Dedifferentiated amniotic fluid mesenchymal stem cell (primary cell): ENCODE data around the gene ANKRD13C.
"Not testable (repeated sequence)": the region's sequence is repeated elsewhere in the genome, so short reads cannot be mapped to it uniquely, and the experiment has no call there.

Experiments
- DNase-seq: peaks from one replicate; pipeline ENCODE4 v3.0.0-alpha.2; 2016; ENCODE audit errors: extremely low spot score

The ANKRD13C gene

DNA sequence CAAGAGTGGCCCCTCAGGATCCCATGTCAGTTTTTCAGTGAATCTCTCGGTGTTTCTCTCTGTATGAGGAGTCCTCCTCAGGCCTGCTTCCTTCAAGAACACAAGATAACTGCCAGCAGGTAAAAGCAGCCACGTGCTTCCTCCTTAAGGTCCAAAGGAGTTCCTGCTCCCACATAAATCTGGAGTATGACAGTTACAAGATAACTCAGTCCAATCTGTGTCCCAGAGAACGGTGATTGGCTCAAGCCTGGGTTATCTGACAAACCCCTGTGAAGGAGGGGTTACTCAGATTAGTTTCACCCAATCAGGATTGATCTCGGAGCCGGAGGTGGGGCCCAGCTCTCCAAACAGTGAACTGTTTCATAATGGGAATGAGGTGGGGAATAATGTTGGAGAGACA, 5.8 kb upstream of the ANKRD13C start:
- DNase-seq, result no peak

DNA sequence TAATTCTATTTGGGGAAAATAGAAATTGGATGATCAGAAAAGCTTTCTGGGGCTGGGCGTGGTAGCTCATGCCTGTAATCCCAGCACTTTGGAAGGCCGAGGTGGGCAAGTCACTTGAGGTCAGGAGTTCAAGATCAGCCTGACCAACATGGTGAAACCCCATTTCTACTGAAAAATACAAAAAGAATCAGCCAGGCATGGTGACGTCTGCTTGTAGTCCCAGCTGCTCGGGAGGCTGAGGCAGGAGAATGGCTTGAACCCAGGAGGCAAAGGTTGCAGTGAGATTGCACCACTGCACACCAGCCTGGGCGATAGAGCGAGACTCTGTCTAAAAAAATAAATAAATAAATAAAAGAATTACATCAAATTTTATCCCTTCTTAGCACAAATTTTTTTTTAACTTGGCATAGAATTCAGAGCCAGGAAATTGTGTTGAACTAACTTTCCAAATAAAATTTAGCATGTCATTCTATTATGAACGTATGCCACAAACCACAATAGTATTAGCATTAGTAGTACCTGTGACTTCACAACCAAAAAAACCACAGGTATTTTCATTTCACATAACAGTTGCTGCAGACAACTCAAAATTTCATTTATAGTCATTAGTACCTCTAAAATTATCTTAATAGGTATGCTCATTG, 4.5 kb upstream of the ANKRD13C start:
- DNase-seq, result no peak

DNA sequence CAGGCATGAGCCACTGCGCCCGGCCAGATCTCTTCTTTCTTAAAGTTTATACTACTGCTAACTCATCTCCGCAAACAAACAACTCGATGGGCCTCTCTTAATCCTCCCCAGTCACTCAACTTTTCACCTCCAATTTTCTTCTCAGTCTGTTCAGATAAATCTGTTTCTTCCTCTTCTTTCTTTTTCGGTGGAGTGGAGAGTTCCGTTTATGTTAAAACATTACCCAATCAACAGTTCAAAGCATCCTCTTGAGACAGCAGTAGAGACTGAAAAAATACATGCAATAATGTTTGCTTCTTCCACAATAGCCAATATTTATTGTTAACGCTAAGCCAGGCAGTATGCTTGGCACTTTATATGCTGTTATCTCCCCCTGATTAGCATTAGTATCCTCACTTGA, 1.4 kb upstream of the ANKRD13C start:
- no peak for DNase-seq

DNA sequence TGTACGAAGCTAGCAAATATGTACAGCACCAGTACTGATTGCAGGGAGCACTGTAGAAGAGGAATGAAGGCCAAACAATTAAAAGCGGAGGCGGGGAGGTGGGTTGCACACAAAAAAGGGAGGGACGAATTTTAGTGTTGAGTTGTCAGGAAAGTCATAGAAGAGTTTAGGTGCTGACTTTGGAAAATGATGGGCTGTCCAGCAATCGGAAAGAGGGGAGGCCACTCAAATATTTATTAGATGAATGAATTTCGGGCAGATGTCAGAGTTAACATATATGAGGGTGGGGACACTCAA, 537 bp upstream of the ANKRD13C start:
- DNase-seq, result no peak

- peak; percentile 65 for DNase-seq
Measured at GRCh38 chr1:70353601-70354331, 756 bp downstream of the ANKRD13C start.

DNA sequence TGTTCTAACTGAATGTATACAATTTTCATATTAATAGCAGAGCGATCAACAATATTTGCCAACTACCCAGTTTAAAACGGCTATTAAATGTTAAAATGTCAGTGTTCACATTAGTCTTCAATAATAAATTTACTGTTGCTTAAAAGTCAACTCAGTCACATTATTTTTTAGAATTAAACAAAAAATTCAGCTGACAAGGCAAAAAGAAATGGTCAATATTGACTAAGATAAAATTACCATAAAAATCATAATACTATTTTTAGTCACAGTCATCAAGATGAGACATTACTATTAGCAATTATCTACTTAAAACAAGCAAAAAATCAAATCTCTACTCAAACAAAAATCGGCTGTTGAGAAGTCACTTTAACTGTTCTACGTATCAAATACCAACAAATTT, 1.5 kb downstream of the ANKRD13C start:
- DNase-seq, result no peak

GRCh38 chr1:70349799-70350198, 4.7 kb downstream of the ANKRD13C start:
- not testable (repeated sequence) for DNase-seq

DNA sequence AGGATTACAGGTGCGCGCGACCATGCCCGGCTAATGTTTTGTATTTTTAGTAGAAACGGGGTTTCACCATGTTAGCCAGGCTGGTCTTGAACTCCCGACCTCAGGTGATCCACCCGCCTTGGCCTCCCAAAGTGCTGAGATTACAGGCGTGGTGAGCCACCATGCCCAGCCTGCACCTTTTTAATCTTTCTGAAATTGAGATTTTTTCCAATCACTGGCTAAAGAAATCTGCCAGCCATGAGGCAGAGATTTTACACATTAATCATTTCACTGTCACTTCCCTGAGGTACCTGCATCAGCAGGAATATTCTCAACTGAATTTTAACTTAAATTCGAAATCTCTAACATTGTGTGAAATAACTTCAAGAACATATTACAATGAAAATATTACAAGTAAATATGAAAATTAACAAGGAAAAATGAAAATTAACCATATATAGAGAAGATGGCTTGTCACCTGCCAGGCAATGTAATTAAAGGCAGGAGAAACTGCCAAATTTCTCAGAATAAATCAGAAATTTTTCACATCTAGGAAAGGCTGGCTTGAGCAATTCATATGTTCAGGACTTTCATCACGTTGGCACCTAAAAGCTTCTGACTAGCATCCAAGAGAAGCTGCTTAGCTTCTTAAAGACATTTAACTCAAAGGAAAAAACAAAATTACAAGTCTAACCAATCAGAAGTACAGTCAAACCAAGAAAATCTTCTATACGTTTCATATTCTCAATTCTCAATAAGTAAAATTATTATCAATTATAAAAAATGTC, 5.9 kb downstream of the ANKRD13C start:
- DNase-seq, result no peak

DNA sequence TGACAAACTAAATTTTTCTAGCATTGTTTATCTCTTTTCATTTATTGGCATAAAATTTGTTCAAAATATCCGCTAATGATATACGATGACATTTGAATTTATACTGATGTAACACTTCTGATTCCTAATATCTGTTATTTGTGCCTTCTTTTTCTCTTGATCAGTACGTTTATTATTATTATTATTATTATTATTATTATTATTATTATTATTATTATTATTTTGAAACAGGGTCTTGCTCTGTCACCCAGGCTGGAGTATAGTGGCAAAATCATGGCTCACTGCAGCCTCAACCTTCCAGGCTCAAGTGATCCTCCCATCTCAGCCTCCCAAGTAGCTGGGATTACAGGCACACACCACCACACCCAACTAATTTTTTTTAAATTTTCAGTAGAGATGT, 14.9 kb downstream of the ANKRD13C start:
- not testable (repeated sequence) for DNase-seq

- no peak for DNase-seq
Measured at GRCh38 chr1:70336050-70336449, 18.5 kb downstream of the ANKRD13C start.

DNA sequence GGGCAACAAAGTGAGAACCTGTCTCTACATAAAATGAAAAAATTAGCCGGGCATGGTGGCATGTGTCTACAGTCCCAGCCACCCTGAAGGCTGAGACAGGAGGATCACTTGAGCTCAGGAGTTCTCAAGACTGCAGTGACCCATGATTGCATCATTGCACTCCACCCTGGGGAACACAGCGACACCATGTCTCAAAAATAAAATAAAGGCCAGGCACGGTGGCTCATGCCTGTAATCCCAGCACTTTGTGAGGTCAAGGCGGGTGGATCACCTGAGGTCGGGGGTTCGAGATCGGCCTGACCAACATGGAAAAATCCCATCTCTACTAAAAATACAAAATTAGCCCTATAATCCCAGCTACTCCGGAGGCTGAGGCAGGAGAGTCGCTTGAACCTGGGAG, 20.1 kb downstream of the ANKRD13C start:
- DNase-seq, result no peak

GRCh38 chr1:70333245-70333644, 21.3 kb downstream of the ANKRD13C start:
- no peak for DNase-seq

DNA sequence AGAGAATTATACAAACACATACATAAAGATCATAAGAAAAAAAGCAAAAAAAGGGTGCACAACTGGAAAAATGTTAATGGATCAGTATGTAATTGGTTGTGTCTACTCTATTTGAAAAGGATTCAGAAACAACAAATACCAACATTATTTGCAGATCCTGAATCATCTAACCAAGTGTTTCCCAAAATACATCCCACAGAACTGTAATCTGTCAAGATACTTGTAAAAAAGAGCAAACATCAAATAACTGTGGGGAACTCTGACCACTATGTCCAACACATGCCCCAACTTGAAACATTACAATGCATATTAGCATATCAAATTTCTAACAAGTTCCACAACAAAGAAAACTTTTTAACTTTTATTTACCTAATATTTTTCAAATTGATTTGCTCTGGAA, 22.6 kb downstream of the ANKRD13C start:
- no peak for DNase-seq

GRCh38 chr1:70327306-70328076, 27.0 kb downstream of the ANKRD13C start:
- DNase-seq, result no peak

DNA sequence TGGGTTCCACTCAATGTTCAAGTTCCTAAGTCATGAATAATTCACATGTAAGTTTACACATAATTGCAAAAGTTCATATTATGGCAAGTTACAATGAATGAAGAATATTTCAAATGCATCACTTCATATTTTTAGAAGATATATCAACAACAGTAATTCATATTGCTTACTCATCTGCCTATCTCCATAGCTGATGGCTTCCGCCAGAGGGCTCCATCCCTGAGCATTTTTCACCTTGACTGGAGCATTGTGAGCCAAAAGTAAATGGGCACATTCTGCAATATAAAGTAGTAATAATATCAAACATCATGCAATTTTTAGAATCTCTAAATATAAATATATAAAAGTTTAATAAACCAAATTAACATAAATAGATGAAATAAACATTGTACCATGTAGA, 29.8 kb downstream of the ANKRD13C start:
- DNase-seq, result no peak

- DNase-seq, result peak; percentile 21
Measured at GRCh38 chr1:70319750-70320149, 34.8 kb downstream of the ANKRD13C start.

- no peak for DNase-seq
Measured at GRCh38 chr1:70318191-70318590, 36.3 kb downstream of the ANKRD13C start.

DNA sequence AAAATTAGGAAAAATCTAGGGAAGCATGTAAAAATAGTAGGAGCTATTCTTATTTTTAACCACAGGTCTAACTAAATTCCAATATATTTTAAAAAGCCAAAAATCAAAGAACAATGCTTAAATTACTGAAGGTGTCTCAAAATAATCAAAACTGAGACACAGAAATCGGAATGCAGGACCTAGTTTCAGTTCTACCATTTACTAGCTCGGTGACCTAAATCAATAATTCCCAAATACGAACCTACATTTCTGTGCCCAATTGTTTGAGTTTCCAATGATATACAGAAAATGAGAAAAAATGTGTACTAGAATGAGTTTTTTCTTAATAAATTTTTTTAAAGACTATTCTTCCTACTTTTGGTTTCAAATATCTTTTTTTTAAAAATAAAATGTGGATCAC, 37.4 kb downstream of the ANKRD13C start:
- no peak for DNase-seq

GRCh38 chr1:70315782-70316181, 38.7 kb downstream of the ANKRD13C start:
- DNase-seq, result no peak

DNA sequence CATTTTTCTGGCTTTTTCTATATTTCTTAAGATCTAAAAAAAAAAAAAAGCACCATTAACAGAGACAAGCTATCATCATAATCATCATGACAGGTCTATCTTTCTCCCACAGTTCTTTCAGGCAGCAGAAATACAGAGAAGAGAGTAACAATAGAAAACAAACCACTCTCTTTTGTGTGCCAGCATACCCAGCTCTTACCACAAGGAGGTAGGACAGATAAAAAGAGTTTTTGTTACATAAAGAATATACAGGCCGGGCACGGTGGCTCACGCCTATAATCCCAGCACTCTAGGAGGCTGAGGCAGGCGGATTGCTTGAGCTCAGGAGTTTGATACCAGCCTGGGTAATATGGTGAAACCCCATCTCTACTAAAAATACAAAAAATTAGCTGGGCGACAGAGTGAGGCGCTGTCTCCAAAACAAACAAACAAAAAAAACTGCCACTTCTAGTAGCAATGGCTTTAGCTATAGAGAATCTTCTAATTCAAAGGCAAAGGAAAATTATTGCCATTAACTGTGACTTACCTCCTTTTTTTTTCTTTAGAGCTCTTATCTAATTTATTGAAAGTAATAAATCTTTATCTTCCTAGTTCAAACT, 39.7 kb downstream of the ANKRD13C start:
- DNase-seq, result no peak

GRCh38 chr1:70311369-70311768, 43.2 kb downstream of the ANKRD13C start:
- no peak for DNase-seq

GRCh38 chr1:70299472-70299871, 55.0 kb downstream of the ANKRD13C start:
- DNase-seq, result no peak
